Thyroid gland (tissue), 4 donors: ENCODE results near the gene EFNA5.

Experiments
- CTCF ChIP-seq, 6 experiments: fragments of 200-600 bp in 3 of 6; fragments of 450-650 bp in 3 of 6; sonication (generic) in 3 of 6; IDR thresholded peaks; one replicate each; pipeline ENCODE4 v1.5.1; 2016 to 2019; ENCODE audit warnings: antibody characterized with exemption in 6 of 6, mild to moderate bottlenecking in 2 of 6, inconsistent platforms in 1 of 6, moderate library complexity in 1 of 6
- POLR2A ChIP-seq, 2 donors: fragments of 450-650 bp; IDR thresholded peaks; one replicate each; pipeline ENCODE4 v1.6.1; 2017; ENCODE audit warnings: antibody characterized with exemption in 2 of 2, mild to moderate bottlenecking in 2 of 2, moderate library complexity in 1 of 2

DNA sequence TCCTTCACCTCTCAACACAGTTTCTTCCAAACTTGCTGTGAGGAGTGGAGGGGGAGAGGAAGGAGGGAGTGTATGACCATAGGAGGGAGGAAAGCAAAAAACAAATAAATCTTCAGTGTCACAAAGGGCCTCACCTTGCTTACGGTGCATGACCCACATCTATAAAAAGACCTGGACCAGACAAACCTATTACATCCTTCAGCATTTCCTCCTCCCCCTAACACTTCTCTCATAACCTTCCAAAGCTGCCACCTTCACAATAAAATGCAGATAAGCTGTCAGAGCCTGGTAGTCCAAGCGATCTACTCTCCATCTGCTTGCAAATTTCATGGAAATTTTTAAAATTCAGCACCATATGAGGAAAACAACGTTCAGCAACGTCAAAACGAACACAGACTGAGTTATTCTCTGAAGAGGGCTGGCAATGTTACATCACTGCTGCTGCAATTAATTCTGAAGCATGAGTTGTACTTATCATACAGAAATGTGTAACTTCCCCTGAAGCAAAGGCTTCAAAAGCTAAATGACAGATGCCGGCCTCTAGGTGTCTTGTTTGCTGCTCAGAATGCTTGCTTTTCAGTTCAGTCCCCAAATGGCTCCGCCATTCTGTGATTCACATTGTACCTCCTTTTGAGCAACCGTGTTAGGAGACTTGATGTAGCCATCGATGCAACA is 62.9 kb downstream of the EFNA5 start:
- no peak for TF ChIP-seq CTCF (IDR thresholded peaks at IDR 0.05)
- no peak for TF ChIP-seq POLR2A (IDR thresholded peaks at IDR 0.05)
